Mesenchymal stem cell (in vitro differentiated cells and primary cell): ENCODE measurements around the gene PGF.

Experiments used
- DNase-seq: peaks from one replicate; pipeline ENCODE4 v3.0.0-alpha.2; 2013
- H2AFZ ChIP-seq: one replicate; pipeline ENCODE4 v1.6.1; 2013; ENCODE audit warnings: low read depth, mild to moderate bottlenecking, control low read depth, inconsistent platforms, low read length, moderate library complexity
- H2AK5ac ChIP-seq: 2 replicates; pipeline ENCODE4 v1.6.1; 2013; ENCODE audit warnings: low read length, moderate library complexity, mild to moderate bottlenecking, inconsistent platforms; ENCODE audit not compliant: severe bottlenecking
- H2BK120ac ChIP-seq: one replicate; pipeline ENCODE4 v1.6.1; 2013; ENCODE audit warnings: low read depth, mild to moderate bottlenecking, inconsistent platforms, low read length, moderate library complexity
- H2BK12ac ChIP-seq, 2 experiments: one replicate each; pipeline ENCODE4 v1.6.1; 2013; ENCODE audit warnings: inconsistent platforms in 2 of 2, low read length in 2 of 2, mild to moderate bottlenecking in 2 of 2, moderate library complexity in 2 of 2, control low read depth in 1 of 2
- H2BK15ac ChIP-seq: one replicate; pipeline ENCODE4 v1.6.1; 2013; ENCODE audit warnings: mild to moderate bottlenecking, low read depth, inconsistent platforms; ENCODE audit not compliant: poor library complexity, severe bottlenecking
- H2BK5ac ChIP-seq: 2 replicates; pipeline ENCODE4 v1.6.1; 2013; ENCODE audit warnings: low read depth, mild to moderate bottlenecking, low read length, control low read depth, inconsistent platforms; ENCODE audit not compliant: poor library complexity, severe bottlenecking
- H3K14ac ChIP-seq, 2 experiments: one replicate each; pipeline ENCODE4 v1.6.1; 2013; ENCODE audit warnings: inconsistent platforms in 2 of 2, low read length in 2 of 2, control low read depth in 1 of 2, mild to moderate bottlenecking in 1 of 2, moderate library complexity in 1 of 2
- H3K18ac ChIP-seq, 2 experiments: one replicate each; pipeline ENCODE4 v1.6.1; 2013; ENCODE audit warnings: inconsistent platforms in 2 of 2, low read length in 2 of 2, control low read depth in 1 of 2, low read depth in 1 of 2, mild to moderate bottlenecking in 1 of 2
- H3K23ac ChIP-seq, 2 experiments: one replicate each; pipeline ENCODE4 v1.6.1; 2013; ENCODE audit warnings: inconsistent platforms in 2 of 2, low read length in 2 of 2, mild to moderate bottlenecking in 2 of 2, moderate library complexity in 2 of 2, control low read depth in 1 of 2
- H3K27ac ChIP-seq: 2 replicates; pipeline ENCODE4 v1.5.1; 2013; ENCODE audit warnings: mild to moderate bottlenecking, moderate library complexity, low read length, control low read depth, inconsistent platforms; ENCODE audit not compliant: poor library complexity, severe bottlenecking
- H3K27me3 ChIP-seq, 2 experiments: 2 replicates each; pipeline versions ENCODE4 v1.6.1 to v1.7.0; 2013; ENCODE audit warnings: low read length in 2 of 2, mild to moderate bottlenecking in 2 of 2, moderate library complexity in 2 of 2, control low read depth in 1 of 2, inconsistent platforms in 1 of 2; ENCODE audit not compliant: control insufficient read depth in 1 of 2, insufficient read depth in 1 of 2
- H3K36me3 ChIP-seq, 2 experiments: 2 replicates each; pipeline versions ENCODE4 v1.6.1 to v1.7.0; 2013; ENCODE audit warnings: low read length in 2 of 2, control low read depth in 1 of 2, inconsistent platforms in 1 of 2, low read depth in 1 of 2, mild to moderate bottlenecking in 1 of 2; ENCODE audit not compliant: insufficient read depth in 2 of 2, control insufficient read depth in 1 of 2
- H3K4ac ChIP-seq, 2 experiments: one replicate each; pipeline ENCODE4 v1.6.1; 2013; ENCODE audit warnings: inconsistent platforms in 2 of 2, low read length in 2 of 2, mild to moderate bottlenecking in 2 of 2, moderate library complexity in 2 of 2, control low read depth in 1 of 2, low read depth in 1 of 2
- H3K4me1 ChIP-seq: 2 replicates; pipeline ENCODE4 v1.6.1; 2013; ENCODE audit warnings: low read depth, low read length, control low read depth; ENCODE audit not compliant: control insufficient read depth, insufficient read depth
- H3K4me2 ChIP-seq: 2 replicates; pipeline ENCODE4 v1.6.1; 2013; ENCODE audit warnings: low read length, mild to moderate bottlenecking, inconsistent platforms; ENCODE audit not compliant: poor library complexity, severe bottlenecking
- H3K4me3 ChIP-seq, 2 experiments: 2 replicates each; pipeline versions ENCODE4 v1.5.1 to v1.7.0; 2013; ENCODE audit warnings: low read length in 2 of 2, mild to moderate bottlenecking in 2 of 2, control low read depth in 1 of 2, low read depth in 1 of 2; ENCODE audit not compliant: insufficient read depth in 1 of 2
- H3K79me1 ChIP-seq: replicated peaks from 2 replicates; pipeline ENCODE4 v1.6.1; 2013; ENCODE audit warnings: mild to moderate bottlenecking, control low read depth, low read length, inconsistent platforms; ENCODE audit not compliant: poor library complexity, severe bottlenecking
- H3K9ac ChIP-seq: 2 replicates; pipeline ENCODE4 v1.7.0; 2013; ENCODE audit warnings: mild to moderate bottlenecking, low read length, moderate library complexity
- H3K9me3 ChIP-seq: 2 replicates; pipeline ENCODE4 v1.7.0; 2013; ENCODE audit warnings: mild to moderate bottlenecking, low read length; ENCODE audit not compliant: control insufficient read depth
- H4K8ac ChIP-seq: one replicate; pipeline ENCODE4 v1.6.1; 2013; ENCODE audit warnings: inconsistent platforms, mild to moderate bottlenecking, low read length, moderate library complexity
- H4K91ac ChIP-seq: one replicate; pipeline ENCODE4 v1.6.1; 2013; ENCODE audit warnings: mild to moderate bottlenecking, low read length, inconsistent platforms
- WGBS: methylation state at CpG from one replicate; pipeline ENCODE4 v1.1.7; 2013; ENCODE audit warnings: mixed read lengths; 5-methylcytosine and 5-hydroxymethylcytosine counted together

Gene PGF

GRCh38 chr14:74979029-74979428, 23.6 kb upstream of the PGF start:
- no peak overlapping the region for H3K4me3 ChIP-seq
- H4K91ac ChIP-seq, result no peak overlapping the region
- H3K9me3 ChIP-seq, result no peaks in the 10 kb centered on the region
- no peak overlapping the region for H2BK5ac ChIP-seq
- H3K4me2 ChIP-seq, result no peak overlapping the region
- H3K27ac ChIP-seq, result peak overlapping the region; percentile 43
- no peak overlapping the region for H2AFZ ChIP-seq
- no peak overlapping the region for H4K8ac ChIP-seq
- 83% methylated on average over 4 of the region's 4 CpGs for WGBS
- no peak overlapping the region for H3K14ac ChIP-seq
- H3K18ac ChIP-seq, result no peak overlapping the region
- H3K27me3 ChIP-seq, result no peaks in the 10 kb centered on the region
- no peak overlapping the region for H2BK15ac ChIP-seq
- H3K9ac ChIP-seq, result no peak overlapping the region
- no peaks in the 10 kb centered on the region for H3K79me1 ChIP-seq
- H2BK120ac ChIP-seq, result no peak overlapping the region
- no peak overlapping the region for H3K23ac ChIP-seq
- H2BK12ac ChIP-seq, result no peak overlapping the region
- no peak for DNase-seq
- H3K4ac ChIP-seq, result peak overlapping the region in 1 of 2 experiments; percentile 19
- H2AK5ac ChIP-seq, result peak overlapping the region; percentile 37
- no peaks in the 10 kb centered on the region for H3K36me3 ChIP-seq
- H3K4me1 ChIP-seq, result peaks cover 49% of the 10 kb centered on the region

GRCh38 chr14:74978416-74978947, 23.1 kb upstream of the PGF start:
- H3K4me3 ChIP-seq, result no peak overlapping the region
- no peak overlapping the region for H2BK5ac ChIP-seq
- H4K8ac ChIP-seq, result no peak overlapping the region
- H3K18ac ChIP-seq, result no peak overlapping the region
- no peaks in the 10 kb centered on the region for H3K27me3 ChIP-seq
- H3K79me1 ChIP-seq, result no peaks in the 10 kb centered on the region
- H4K91ac ChIP-seq, result peak overlapping the region; percentile 54
- H3K27ac ChIP-seq, result no peak overlapping the region
- no peaks in the 10 kb centered on the region for H3K36me3 ChIP-seq
- no peak overlapping the region for H3K14ac ChIP-seq
- 49% methylated on average over 11 of the region's 11 CpGs for WGBS
- H3K9me3 ChIP-seq, result no peaks in the 10 kb centered on the region
- peaks cover 52% of the 10 kb centered on the region for H3K4me1 ChIP-seq
- no peak overlapping the region for H2BK120ac ChIP-seq
- H3K9ac ChIP-seq, result no peak overlapping the region
- no peak overlapping the region for H3K23ac ChIP-seq
- H2AFZ ChIP-seq, result peak overlapping the region; percentile 36
- H2BK15ac ChIP-seq, result peak overlapping the region; percentile 8
- peak overlapping the region; percentile 20 for H2AK5ac ChIP-seq
- DNase-seq, result peak; percentile 45
- H3K4ac ChIP-seq, result no peak overlapping the region
- H2BK12ac ChIP-seq, result no peak overlapping the region
- no peak overlapping the region for H3K4me2 ChIP-seq

DNA sequence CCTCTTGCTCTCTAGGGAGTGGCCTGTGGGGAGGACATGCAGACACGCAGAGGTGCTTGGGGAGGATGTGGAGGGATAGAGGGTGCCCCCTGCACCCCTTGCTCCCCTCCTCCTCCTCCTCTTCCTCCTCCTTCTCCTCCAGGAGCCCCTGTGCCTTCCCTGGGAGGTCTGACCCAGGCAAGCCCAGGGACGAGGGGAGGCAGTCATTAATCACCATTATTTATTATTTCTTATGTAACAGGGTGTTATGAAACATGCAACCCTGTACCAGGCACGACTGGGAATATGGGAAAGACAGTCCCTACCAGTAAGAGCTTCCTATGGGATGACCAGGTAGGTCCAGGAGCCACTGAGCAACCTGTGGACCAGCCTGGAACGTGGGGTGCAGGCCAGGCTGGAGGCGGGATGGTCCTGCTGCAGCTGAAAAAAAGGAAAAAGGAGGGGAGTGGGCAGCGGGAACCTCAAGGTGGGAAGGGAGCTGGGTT, 22.5 kb upstream of the PGF start:
- H3K27me3 ChIP-seq, result no peaks in the 10 kb centered on the region
- no peak for DNase-seq
- H3K23ac ChIP-seq, result no peak overlapping the region
- H3K79me1 ChIP-seq, result no peaks in the 10 kb centered on the region
- H2BK15ac ChIP-seq, result no peak overlapping the region
- H4K91ac ChIP-seq, result peak overlapping the region; percentile 59
- H3K9me3 ChIP-seq, result no peaks in the 10 kb centered on the region
- H2BK120ac ChIP-seq, result no peak overlapping the region
- peak overlapping the region in 1 of 2 experiments; percentile 26 for H2BK12ac ChIP-seq
- peaks cover 57% of the 10 kb centered on the region for H3K4me1 ChIP-seq
- WGBS, result 47% methylated on average over 4 of the region's 6 CpGs
- no peak overlapping the region for H3K4ac ChIP-seq
- H3K9ac ChIP-seq, result no peak overlapping the region
- H2AK5ac ChIP-seq, result peak overlapping the region; percentile 20
- no peak overlapping the region for H3K4me3 ChIP-seq
- no peak overlapping the region for H3K4me2 ChIP-seq
- H2AFZ ChIP-seq, result no peak overlapping the region
- H3K14ac ChIP-seq, result no peak overlapping the region
- no peak overlapping the region for H2BK5ac ChIP-seq
- no peaks in the 10 kb centered on the region for H3K36me3 ChIP-seq
- H3K18ac ChIP-seq, result no peak overlapping the region
- H4K8ac ChIP-seq, result peak overlapping the region; percentile 39
- no peak overlapping the region for H3K27ac ChIP-seq

- H3K27me3 ChIP-seq, result no peaks in the 10 kb centered on the region
- H3K27ac ChIP-seq, result no peak overlapping the region
- no peak overlapping the region for H2AK5ac ChIP-seq
- H4K8ac ChIP-seq, result no peak overlapping the region
- no peak overlapping the region for H3K4ac ChIP-seq
- no peak overlapping the region for H3K18ac ChIP-seq
- H3K4me1 ChIP-seq, result peaks cover 59% of the 10 kb centered on the region
- H2BK15ac ChIP-seq, result no peak overlapping the region
- H2BK5ac ChIP-seq, result no peak overlapping the region
- no peak for DNase-seq
- H3K14ac ChIP-seq, result no peak overlapping the region
- H3K9ac ChIP-seq, result no peak overlapping the region
- no peak overlapping the region for H3K23ac ChIP-seq
- H2AFZ ChIP-seq, result no peak overlapping the region
- H3K36me3 ChIP-seq, result no peaks in the 10 kb centered on the region
- no peaks in the 10 kb centered on the region for H3K79me1 ChIP-seq
- H2BK12ac ChIP-seq, result no peak overlapping the region
- H3K4me2 ChIP-seq, result no peak overlapping the region
- 92% methylated on average over 11 of the region's 12 CpGs for WGBS
- H2BK120ac ChIP-seq, result no peak overlapping the region
- no peaks in the 10 kb centered on the region for H3K9me3 ChIP-seq
- H4K91ac ChIP-seq, result no peak overlapping the region
- H3K4me3 ChIP-seq, result no peak overlapping the region
Observed at GRCh38 chr14:74977164-74977900, 21.9 kb upstream of the PGF start.
